Measurements from ENCODE around the gene SULT1C2. TPM values are rescaled to one million over a fixed set of nuclear protein-coding genes. Genes with fewer than 3 reads are reported as not detected.

SULT1C2 gene
- total RNA-seq, 1 experiment from 2014 or later = 1.6 TPM

- Histone ChIP-seq H3K79me1 (ENCODE audit: insufficient read depth, low read depth, low read length, poor library complexity, severe bottlenecking) (no peaks in the 10 kb centered on the region), H4K8ac (replicated peaks; ENCODE audit: insufficient read length, low read depth, low read length) (no peak overlapping the region), H3K27ac (ENCODE audit: insufficient read length, low read depth, low read length) (no peak overlapping the region), H2BK12ac (ENCODE audit: insufficient read length, low read depth, low read length) (no peak overlapping the region), H3K9ac (ENCODE audit: extremely low read depth, insufficient read length, low read length) (no peak overlapping the region), H4K5ac (ENCODE audit: insufficient read length, low read depth, low read length) (no peak overlapping the region), H3K9me3 (ENCODE audit: control insufficient read depth, low read depth, low read length) (no peaks in the 10 kb centered on the region), H3K23ac (ENCODE audit: insufficient read length, low read depth, low read length) (no peak overlapping the region), H3K79me2 (ENCODE audit: insufficient read depth, low read length) (no peaks in the 10 kb centered on the region), H2BK20ac (ENCODE audit: low read depth, low read length, poor library complexity, severe bottlenecking) (no peak overlapping the region), H2BK5ac (ENCODE audit: insufficient read length, low read length) (no peak overlapping the region), H2AFZ (ENCODE audit: low read length) (no peak overlapping the region), H3K18ac (ENCODE audit: insufficient read length, low read depth, low read length) (no peak overlapping the region), H3K27me3 (ENCODE audit: insufficient read depth, low read length) (no peaks in the 10 kb centered on the region), H3K14ac (ENCODE audit: insufficient read depth, low read length) (no peak overlapping the region), H4K20me1 (ENCODE audit: control insufficient read depth, insufficient read depth, insufficient read length) (no peaks in the 10 kb centered on the region), H4K91ac (ENCODE audit: insufficient read length, low read depth, low read length) (no peak overlapping the region), H3T11ph (ENCODE audit: low read length) (no peak overlapping the region), H3K23me2 (ENCODE audit: insufficient read length, low read depth, low read length, poor library complexity, severe bottlenecking) (no peaks in the 10 kb centered on the region), H2BK15ac (ENCODE audit: low read depth, low read length) (no peak overlapping the region), H2AK5ac (ENCODE audit: insufficient read length, low read length) (no peak overlapping the region), H3K56ac (ENCODE audit: insufficient read length, low read depth, low read length) (no peak overlapping the region), H3K4me1 (ENCODE audit: insufficient read depth, low read length) (no peaks in the 10 kb centered on the region), H3K4me2 (ENCODE audit: insufficient read depth, insufficient read length, low read length) (no peak overlapping the region), H3K4ac (ENCODE audit: low read depth, low read length) (no peak overlapping the region), H2BK120ac (ENCODE audit: low read depth, low read length, poor library complexity, severe bottlenecking) (no peak overlapping the region)
- TF ChIP-seq CTCF (conservative IDR thresholded peaks at IDR 0.05) = no peak
- H3K27me3 Mint-ChIP-seq (ENCODE audit: low read depth) = peaks cover 2% of the 10 kb centered on the region
- peaks cover 0 to 14% (median 4%) of the 10 kb centered on the region in 3 experiments; a peak in 2 of 7 replicates for H3K36me3 Mint-ChIP-seq (ENCODE audit: insufficient read depth in 1 of 3, low read depth in 3 of 3)
- no peak for DNase-seq
- 0 out of 7 replicates have a peak overlapping the region, but pooled peaks of 1 of the 3 experiments have one; percentile 16 for H3K27ac Mint-ChIP-seq
- H3K9me3 Mint-ChIP-seq = peaks cover 5 to 7% of the 10 kb centered on the region in 2 experiments
- no peak overlapping the region for H3K4me3 Mint-ChIP-seq
- H3K4me1 Mint-ChIP-seq = peaks cover 15 to 30% of the 10 kb centered on the region in 2 experiments
Observed at GRCh38 chr2:108263401-108263800, 25.3 kb upstream of the SULT1C2 start.

All from H9 (cell line).